ENCODE measurements around the gene SMCR8.
"Not testable (repeated sequence)": the region's sequence is repeated elsewhere in the genome, so short reads cannot be mapped to it uniquely, and the experiment has no call there.

- not testable (repeated sequence) for TF ChIP-seq JUND (IDR thresholded peaks at IDR 0.05; ENCODE audit: low read depth, low read length); RAD21 (IDR thresholded peaks at IDR 0.05; ENCODE audit: insufficient read depth, low read depth, low read length); ZNF592 (IDR thresholded peaks at IDR 0.05); EP300 (IDR thresholded peaks at IDR 0.05; ENCODE audit: borderline replicate concordance in 1 of 2, control insufficient read depth in 1 of 2, low read depth in 2 of 2, low read length in 2 of 2); POLR2A (IDR thresholded peaks at IDR 0.05; ENCODE audit: low read depth, low read length); POLR2AphosphoS5 (IDR thresholded peaks at IDR 0.05; ENCODE audit: low read length)
Measured at GRCh38 chr17:18373181-18373580, 58.1 kb downstream of the SMCR8 start.
